CD4-positive, alpha-beta T cell (primary cell): Measurements from ENCODE around the gene C8B. TPM values are rescaled to one million over a fixed set of nuclear protein-coding genes. Genes with fewer than 3 reads are reported as not detected.

Source experiments
- ATAC-seq: fragments of 200-7000 bp; cut with Tn5 transposase; one replicate; pipeline ENCODE4 v1.10.0; 2022; ENCODE audit warnings: mild to moderate bottlenecking; ENCODE audit not compliant: poor library complexity
- CTCF ChIA-PET: fragments of 350-600 bp; sonication (Branson Sonifier 250); formaldehyde crosslinking; loops from one replicate; lab custom pipeline; 2021; ENCODE audit warnings: antibody characterized with exemption, inconsistent platforms; lab: Charles Lee
- POLR2A ChIA-PET: fragments of 350-600 bp; sonication (Branson Sonifier 250); formaldehyde crosslinking; loops from one replicate; lab custom pipeline; 2021; ENCODE audit warnings: antibody characterized with exemption, inconsistent platforms; lab: Charles Lee
- DNase-seq, 14 experiments: peaks; one replicate each; pipeline ENCODE4 v3.0.0-alpha.2; 2013 to 2020; ENCODE audit warnings: mixed read lengths in 2 of 14
- H3K27ac ChIP-seq, 2 donors: one replicate each; pipeline versions ENCODE4 v1.5.1 to v1.7.0; 2013; ENCODE audit warnings: low read length in 2 of 2, low read depth in 1 of 2, mild to moderate bottlenecking in 1 of 2
- H3K27me3 ChIP-seq, 2 experiments: 1 replicate in 1 of 2; 2 replicates in 1 of 2; pipeline versions ENCODE4 v1.6.1 to v1.7.0; 2013; ENCODE audit warnings: low read length in 2 of 2, control low read depth in 1 of 2, mild to moderate bottlenecking in 1 of 2, moderate library complexity in 1 of 2; ENCODE audit not compliant: insufficient read depth in 2 of 2, control insufficient read depth in 1 of 2
- H3K36me3 ChIP-seq: one replicate; pipeline ENCODE4 v1.6.1; 2013; ENCODE audit warnings: low read length, control low read depth; ENCODE audit not compliant: insufficient read depth
- H3K4me1 ChIP-seq: one replicate; pipeline ENCODE4 v1.6.1; 2013; ENCODE audit warnings: low read length, control low read depth; ENCODE audit not compliant: insufficient read depth
- H3K4me3 ChIP-seq: one replicate; pipeline ENCODE4 v1.5.1; 2013; ENCODE audit warnings: mild to moderate bottlenecking, low read length, moderate library complexity
- H3K9me3 ChIP-seq, 2 experiments: 1 replicate in 1 of 2; 2 replicates in 1 of 2; pipeline versions ENCODE4 v1.6.1 to v1.7.0; 2013; ENCODE audit warnings: low read length in 2 of 2, mild to moderate bottlenecking in 2 of 2, control low read depth in 1 of 2, moderate library complexity in 1 of 2; ENCODE audit not compliant: control insufficient read depth in 1 of 2, insufficient read depth in 1 of 2
- H3K27ac Mint-ChIP-seq: one replicate; pipeline ENCODE4 v1.8.0; 2020; ENCODE audit warnings: mixed read lengths
- H3K27me3 Mint-ChIP-seq: one replicate; pipeline ENCODE4 v1.8.0; 2021; ENCODE audit warnings: mixed read lengths
- H3K36me3 Mint-ChIP-seq: one replicate; pipeline ENCODE4 v1.8.0; 2021; ENCODE audit warnings: low read depth, mixed read lengths
- H3K4me1 Mint-ChIP-seq: one replicate; pipeline ENCODE4 v1.8.0; 2021; ENCODE audit warnings: low read depth, mixed read lengths
- H3K4me3 Mint-ChIP-seq: one replicate; pipeline ENCODE4 v1.8.0; 2020; ENCODE audit warnings: mild to moderate bottlenecking, mixed read lengths
- H3K9me3 Mint-ChIP-seq: one replicate; pipeline ENCODE4 v1.8.0; 2020; ENCODE audit warnings: mixed read lengths
- intact Hi-C, 2 experiments: fragments of 100-400 bp; cut with DNase I in 1 of 2; cut with micrococcal nuclease in 1 of 2; formaldehyde crosslinking; loops; one replicate each; pipeline versions ENCODE4 v1.15.1 to v1.9.0; 2023 to 2025; cut with DNase I, micrococcal nuclease
- total RNA-seq, 174 experiments: library from RNA in 2 of 174; stranded (reverse) in 2 of 174; gene quantifications; one replicate each; pipeline ENCODE4 v1.2.3 and lab custom pipeline; 2021 to 2026
- TF ChIP-seq, protein P1 (sequence below): fragments of 200-600 bp; IDR thresholded peaks from one replicate; pipeline ENCODE4 v1.8.0; 2022; ENCODE audit warnings: antibody characterized with exemption, mild to moderate bottlenecking

The C8B gene
- total RNA-seq, 2 experiments from 2014 or later = not detected

GRCh38 chr1:56953386-56953785 lies 12.4 kb downstream of the C8B start:
- Mint-ChIP-seq H3K27me3 (peaks cover 8% of the 10 kb centered on the region), H3K4me1 (no peaks in the 10 kb centered on the region), H3K36me3 (no peaks in the 10 kb centered on the region), H3K4me3 (no peak overlapping the region), H3K9me3 (peaks cover 2% of the 10 kb centered on the region), H3K27ac (no peak overlapping the region)
- no peaks in the 10 kb centered on the region for H3K27me3 ChIP-seq
- H3K4me1 ChIP-seq = no peaks in the 10 kb centered on the region
- H3K27ac ChIP-seq = no peak overlapping the region
- no peak overlapping the region for H3K4me3 ChIP-seq
- ChIA-PET POLR2A (no interaction called here), CTCF (no interaction called here)
- no peaks in the 10 kb centered on the region for H3K9me3 ChIP-seq
- no peak for ATAC-seq
- no peak for DNase-seq
- intact Hi-C loops = no loop called here
- TF ChIP-seq, protein P1, sequence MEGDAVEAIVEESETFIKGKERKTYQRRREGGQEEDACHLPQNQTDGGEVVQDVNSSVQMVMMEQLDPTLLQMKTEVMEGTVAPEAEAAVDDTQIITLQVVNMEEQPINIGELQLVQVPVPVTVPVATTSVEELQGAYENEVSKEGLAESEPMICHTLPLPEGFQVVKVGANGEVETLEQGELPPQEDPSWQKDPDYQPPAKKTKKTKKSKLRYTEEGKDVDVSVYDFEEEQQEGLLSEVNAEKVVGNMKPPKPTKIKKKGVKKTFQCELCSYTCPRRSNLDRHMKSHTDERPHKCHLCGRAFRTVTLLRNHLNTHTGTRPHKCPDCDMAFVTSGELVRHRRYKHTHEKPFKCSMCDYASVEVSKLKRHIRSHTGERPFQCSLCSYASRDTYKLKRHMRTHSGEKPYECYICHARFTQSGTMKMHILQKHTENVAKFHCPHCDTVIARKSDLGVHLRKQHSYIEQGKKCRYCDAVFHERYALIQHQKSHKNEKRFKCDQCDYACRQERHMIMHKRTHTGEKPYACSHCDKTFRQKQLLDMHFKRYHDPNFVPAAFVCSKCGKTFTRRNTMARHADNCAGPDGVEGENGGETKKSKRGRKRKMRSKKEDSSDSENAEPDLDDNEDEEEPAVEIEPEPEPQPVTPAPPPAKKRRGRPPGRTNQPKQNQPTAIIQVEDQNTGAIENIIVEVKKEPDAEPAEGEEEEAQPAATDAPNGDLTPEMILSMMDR = no peak
- no peaks in the 10 kb centered on the region for H3K36me3 ChIP-seq

DNA sequence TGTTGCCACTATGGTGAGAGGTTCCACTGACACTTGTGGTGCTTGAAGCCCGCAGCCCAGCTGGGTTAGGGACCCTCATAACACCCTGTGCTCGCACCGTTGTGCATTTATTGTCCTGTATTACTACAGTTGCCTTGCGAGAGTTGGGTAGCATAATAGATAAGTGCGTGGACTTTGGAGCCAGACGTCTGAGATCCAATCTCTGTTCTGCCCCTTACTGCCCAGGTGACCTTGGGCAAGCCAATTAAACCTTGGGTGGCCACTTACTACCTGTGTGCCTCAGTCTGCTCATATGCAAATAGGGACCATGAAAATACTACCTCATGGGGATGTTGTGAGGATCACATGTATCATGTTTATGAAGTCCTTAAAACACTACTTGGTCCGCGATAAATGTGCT lies 13.3 kb downstream of the C8B start:
- Histone ChIP-seq H3K27ac (no peak overlapping the region), H3K36me3 (no peaks in the 10 kb centered on the region), H3K4me1 (no peaks in the 10 kb centered on the region), H3K4me3 (no peak overlapping the region), H3K27me3 (no peaks in the 10 kb centered on the region), H3K9me3 (no peaks in the 10 kb centered on the region)
- H3K4me1 Mint-ChIP-seq = no peaks in the 10 kb centered on the region
- DNase-seq = no peak
- TF ChIP-seq, protein P1 = no peak
- no peak overlapping the region for H3K27ac Mint-ChIP-seq
- peaks cover 2% of the 10 kb centered on the region for H3K9me3 Mint-ChIP-seq
- peaks cover 8% of the 10 kb centered on the region for H3K27me3 Mint-ChIP-seq
- no peaks in the 10 kb centered on the region for H3K36me3 Mint-ChIP-seq
- ATAC-seq = no peak
- intact Hi-C loops = no loop called here
- ChIA-PET POLR2A (no interaction called here), CTCF (no interaction called here)
- no peak overlapping the region for H3K4me3 Mint-ChIP-seq

DNA sequence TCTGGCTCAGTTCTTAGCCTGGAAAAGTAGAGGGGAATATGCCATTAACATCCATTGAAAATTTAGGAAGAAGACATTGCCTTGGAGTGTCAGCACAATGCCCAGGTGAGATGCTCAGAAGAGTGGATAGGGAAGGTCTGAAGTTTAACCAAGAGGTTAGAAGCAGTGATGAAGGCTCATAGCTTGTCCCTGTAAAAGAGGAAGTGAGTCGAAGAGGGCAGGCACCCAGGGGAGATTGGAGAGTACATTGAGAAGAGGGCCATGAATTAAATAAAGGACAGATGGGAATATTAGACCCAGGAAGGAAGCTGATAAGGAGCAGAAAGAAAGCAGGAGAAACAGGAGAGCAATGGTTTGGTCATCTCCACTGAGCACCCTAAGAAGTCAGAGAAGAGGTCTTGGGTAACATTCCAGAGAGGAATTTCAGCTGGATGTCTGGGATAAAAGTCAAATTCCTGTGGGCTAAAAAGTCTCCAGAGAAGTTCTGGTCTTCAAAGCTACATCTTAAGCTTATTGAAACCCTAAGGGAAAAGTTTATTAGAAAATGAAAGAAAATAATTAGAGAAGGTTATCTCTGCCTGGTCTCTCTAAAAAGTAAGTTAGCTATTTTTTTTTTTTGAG lies 17.3 kb downstream of the C8B start:
- intact Hi-C loops = no loop called here
- Mint-ChIP-seq H3K4me3 (no peak overlapping the region), H3K9me3 (peaks cover 6% of the 10 kb centered on the region), H3K36me3 (no peaks in the 10 kb centered on the region), H3K27ac (no peak overlapping the region), H3K27me3 (no peaks in the 10 kb centered on the region), H3K4me1 (no peaks in the 10 kb centered on the region)
- TF ChIP-seq, protein P1 = no peak
- CTCF ChIA-PET = no interaction called here
- POLR2A ChIA-PET = no interaction called here
- ATAC-seq (no peak), DNase-seq (no peak)
- no peak overlapping the region for H3K4me3 ChIP-seq
- no peak overlapping the region for H3K27ac ChIP-seq
- no peaks in the 10 kb centered on the region for H3K9me3 ChIP-seq
- no peaks in the 10 kb centered on the region for H3K36me3 ChIP-seq
- H3K27me3 ChIP-seq = peaks cover 0 to 3% of the 10 kb centered on the region in 2 experiments
- no peaks in the 10 kb centered on the region for H3K4me1 ChIP-seq
